GM12892 (cell line): ENCODE measurements around the gene RIN3.

ENCODE experiments used
- POLR2A ChIP-seq: IDR thresholded peaks from 2 replicates; pipeline ENCODE4 v1.6.1; 2011; ENCODE audit warnings: low read depth, low read length, control low read depth
- POLR2AphosphoS5 ChIP-seq: IDR thresholded peaks from 2 replicates; pipeline ENCODE4 v1.6.1; 2011; ENCODE audit warnings: low read depth, low read length, control low read depth

DNA sequence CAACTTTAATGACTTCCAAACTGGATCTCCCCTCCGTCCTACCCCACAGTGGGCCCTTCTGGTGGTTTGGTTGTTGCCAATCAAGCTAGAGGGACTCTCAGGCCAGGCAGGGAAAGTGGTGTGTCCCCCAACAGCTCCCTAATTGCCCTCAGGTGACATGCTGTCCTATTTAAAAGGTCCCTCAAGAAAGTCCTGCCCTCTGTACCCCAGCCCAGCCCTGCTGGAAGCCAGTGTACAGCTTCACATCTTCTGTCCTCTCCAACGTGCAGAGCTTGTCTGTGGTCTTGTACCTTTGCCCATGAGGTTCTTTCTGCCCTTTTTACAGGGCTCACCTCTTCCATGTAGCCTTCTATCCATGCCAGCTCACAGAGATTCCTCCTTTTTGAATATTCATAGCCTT is 4.2 kb downstream of the RIN3 start:
- no peak for TF ChIP-seq POLR2A
- no peak for TF ChIP-seq POLR2AphosphoS5
